PFSK-1 (cell line): ENCODE measurements around the gene STX3.

Experiments used
- POLR2AphosphoS5 ChIP-seq: IDR thresholded peaks from 2 replicates; pipeline ENCODE4 v1.6.1; 2012; ENCODE audit warnings: low read depth, mild to moderate bottlenecking, control low read depth, low read length, moderate library complexity
- REST ChIP-seq, 2 experiments: IDR thresholded peaks; 2 replicates each; pipeline versions ENCODE4 v1.6.1 to v1.8.0; 2011 to 2012; ENCODE audit warnings: low read depth in 2 of 2, low read length in 2 of 2, control low read depth in 1 of 2, inconsistent platforms in 1 of 2, mild to moderate bottlenecking in 1 of 2, moderate library complexity in 1 of 2; ENCODE audit not compliant: insufficient read depth in 1 of 2

- TF ChIP-seq POLR2AphosphoS5 (no peak), REST (IDR thresholded peaks at IDR 0.05; ENCODE audit: insufficient read depth in 1 of 2, low read depth in 2 of 2, low read length in 2 of 2) (no peak)
Observed at GRCh38 chr11:59773083-59773440, 17.9 kb downstream of the STX3 start.
